Brain microvascular endothelial cell (primary cell): Measurements from ENCODE around the gene OTUB1.

Source experiments
- DNase-seq: peaks from one replicate; pipeline ENCODE4 v3.0.0-alpha.2; 2020
- H3K27ac ChIP-seq: fragments of 250-450 bp; sonication (Bioruptor Pico); 2 replicates; pipeline ENCODE4 v1.5.1; 2020; ENCODE audit warnings: mild to moderate bottlenecking, moderate library complexity
- H3K27me3 ChIP-seq: fragments of 250-450 bp; sonication (Bioruptor Pico); replicated peaks from 2 replicates; pipeline ENCODE4 v1.5.1; 2020; ENCODE audit warnings: mild to moderate bottlenecking
- H3K36me3 ChIP-seq: fragments of 250-450 bp; sonication (Bioruptor Pico); replicated peaks from 2 replicates; pipeline ENCODE4 v1.5.1; 2020; ENCODE audit warnings: mild to moderate bottlenecking
- H3K4me3 ChIP-seq: 2 replicates; pipeline ENCODE4 v1.5.1; 2011; ENCODE audit warnings: low read depth, mild to moderate bottlenecking, control low read depth, low read length, moderate library complexity
- CTCF ChIP-seq: IDR thresholded peaks from 2 replicates; pipeline ENCODE4 v1.5.1; 2011; ENCODE audit warnings: low read depth, mild to moderate bottlenecking, moderate library complexity, low read length, control low read depth, inconsistent platforms; ENCODE audit errors: missing control alignments
- in situ Hi-C: cut with HindIII; loops from 2 replicates; pipeline ENCODE4 v1.10.0; 2017; ENCODE audit warnings: low sequenced_read_pairs, low pct_ligation_motif_present

Gene OTUB1

GRCh38 chr11:64021757-64022093, 35.5 kb downstream of the OTUB1 start:
- Histone ChIP-seq H3K27ac (no peak overlapping the region), H3K36me3 (no peaks in the 10 kb centered on the region), H3K4me3 (no peak overlapping the region), H3K27me3 (no peaks in the 10 kb centered on the region)
- no peak for TF ChIP-seq CTCF
- in situ Hi-C loops, result no loop called here
- no peak for DNase-seq

GRCh38 chr11:64022125-64022784, 36.0 kb downstream of the OTUB1 start:
- no peak for TF ChIP-seq CTCF
- no peak for DNase-seq
- Histone ChIP-seq H3K27me3 (no peaks in the 10 kb centered on the region), H3K4me3 (no peak overlapping the region), H3K36me3 (no peaks in the 10 kb centered on the region), H3K27ac (no peak overlapping the region)
- in situ Hi-C loops, result no loop called here

- in situ Hi-C loops, result no loop called here
- Histone ChIP-seq H3K36me3 (no peaks in the 10 kb centered on the region), H3K27me3 (no peaks in the 10 kb centered on the region), H3K4me3 (no peak overlapping the region), H3K27ac (no peak overlapping the region)
- no peak for DNase-seq
- TF ChIP-seq CTCF, result no peak
Measured at GRCh38 chr11:64023712-64024710, 37.8 kb downstream of the OTUB1 start.

GRCh38 chr11:64025205-64025604, 39.0 kb downstream of the OTUB1 start:
- no peak overlapping the region for H3K4me3 ChIP-seq
- no peak for DNase-seq
- no peaks in the 10 kb centered on the region for H3K36me3 ChIP-seq
- H3K27ac ChIP-seq, result no peak overlapping the region
- in situ Hi-C loops, result no loop called here
- H3K27me3 ChIP-seq, result no peaks in the 10 kb centered on the region
- TF ChIP-seq CTCF, result no peak

GRCh38 chr11:64026575-64027205, 40.5 kb downstream of the OTUB1 start:
- no peak for TF ChIP-seq CTCF
- no peak for DNase-seq
- Histone ChIP-seq H3K27ac (no peak overlapping the region), H3K36me3 (no peaks in the 10 kb centered on the region), H3K27me3 (no peaks in the 10 kb centered on the region), H3K4me3 (no peak overlapping the region)
- in situ Hi-C loops, result no loop called here
